ENCODE measurements around the gene SLC27A2.

Gene SLC27A2

DNA sequence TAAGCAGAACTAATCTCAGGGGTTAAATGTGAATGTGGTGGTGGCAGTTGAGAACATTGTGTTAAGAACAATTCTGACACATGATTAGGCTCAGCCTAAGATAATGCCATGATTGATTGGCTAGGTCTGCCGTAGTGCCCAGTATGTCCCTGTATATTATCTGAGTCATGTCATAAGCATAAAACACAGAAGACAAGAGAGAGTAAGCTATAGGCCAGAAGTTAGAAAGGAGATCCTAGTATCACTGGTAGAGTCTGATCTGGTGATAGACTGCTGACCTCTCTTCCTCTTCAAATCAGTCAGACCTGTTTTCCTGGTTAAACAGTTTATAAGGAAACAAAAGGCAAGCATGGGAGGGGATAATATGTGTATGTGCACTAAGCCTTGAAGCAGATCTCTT is 32.9 kb upstream of the SLC27A2 start:
- TF ChIP-seq GATA2 (IDR thresholded peaks at IDR 0.05; ENCODE audit: low read depth, low read length) (no peak), GATA3 (IDR thresholded peaks at IDR 0.05; ENCODE audit: low read depth, low read length) (no peak)

DNA sequence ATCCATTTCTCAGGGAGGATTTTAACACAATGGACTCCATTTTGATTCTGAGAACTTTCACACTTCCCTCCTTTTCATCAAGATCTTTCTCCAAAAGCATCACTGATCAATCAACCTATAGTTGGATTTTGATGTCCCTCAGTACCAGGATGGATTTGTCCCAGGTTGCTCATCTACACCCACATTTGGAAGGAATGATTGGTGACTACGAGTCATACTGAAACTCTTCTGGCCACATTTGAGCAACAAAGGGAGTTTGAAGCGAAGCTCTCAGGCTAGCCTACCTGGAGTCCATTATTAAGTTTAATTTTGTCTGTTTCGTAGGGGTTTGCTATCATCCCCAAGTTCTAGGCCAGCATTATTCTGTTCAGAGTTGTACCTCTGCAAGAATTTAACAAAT is 31.6 kb upstream of the SLC27A2 start:
- TF ChIP-seq GATA3 (IDR thresholded peaks at IDR 0.05; ENCODE audit: low read depth, low read length): no peak
- no peak for TF ChIP-seq GATA2 (IDR thresholded peaks at IDR 0.05; ENCODE audit: low read depth, low read length)

DNA sequence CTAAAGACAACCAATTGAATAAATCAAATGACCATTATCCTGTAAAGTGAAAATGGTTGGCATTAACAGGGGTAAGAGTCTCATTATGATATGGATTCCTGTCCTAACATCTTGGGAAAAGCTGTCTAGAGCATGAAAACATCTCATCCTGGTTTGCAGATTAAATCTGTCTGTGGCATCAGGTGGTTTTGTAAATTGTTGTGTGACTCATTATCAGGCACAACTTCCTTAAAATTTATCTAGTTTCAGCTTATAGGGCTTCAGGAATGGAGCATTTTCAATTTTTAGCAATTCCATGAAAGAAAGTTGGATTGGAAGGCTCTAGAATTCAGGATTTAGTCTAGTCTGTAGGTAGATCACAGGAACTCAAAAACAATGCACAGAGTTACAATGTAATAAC is 31.1 kb upstream of the SLC27A2 start:
- TF ChIP-seq GATA3 (IDR thresholded peaks at IDR 0.05; ENCODE audit: low read depth, low read length) (no peak), GATA2 (IDR thresholded peaks at IDR 0.05; ENCODE audit: low read depth, low read length) (no peak)

DNA sequence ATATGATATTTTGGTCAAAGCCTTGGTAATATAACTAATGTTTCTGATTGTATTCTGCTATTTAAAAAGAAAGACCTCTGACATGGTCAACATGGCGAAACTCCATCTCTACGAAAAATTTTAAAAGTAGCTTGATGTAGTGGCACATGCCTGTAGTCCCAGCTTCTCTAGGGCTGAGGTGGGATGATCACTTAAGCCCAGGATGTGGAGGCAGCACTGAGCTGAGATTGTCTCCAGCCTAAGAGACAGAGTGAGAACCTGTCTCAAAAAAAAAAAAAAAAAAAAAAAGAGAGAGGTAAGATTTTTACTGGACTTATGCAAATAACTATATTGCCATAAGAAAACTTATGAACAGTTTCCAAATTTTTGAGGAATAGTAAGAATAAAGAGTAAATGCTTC is 30.5 kb upstream of the SLC27A2 start:
- no peak for TF ChIP-seq GATA3 (IDR thresholded peaks at IDR 0.05; ENCODE audit: low read depth, low read length)
- TF ChIP-seq GATA2 (IDR thresholded peaks at IDR 0.05; ENCODE audit: low read depth, low read length): no peak

DNA sequence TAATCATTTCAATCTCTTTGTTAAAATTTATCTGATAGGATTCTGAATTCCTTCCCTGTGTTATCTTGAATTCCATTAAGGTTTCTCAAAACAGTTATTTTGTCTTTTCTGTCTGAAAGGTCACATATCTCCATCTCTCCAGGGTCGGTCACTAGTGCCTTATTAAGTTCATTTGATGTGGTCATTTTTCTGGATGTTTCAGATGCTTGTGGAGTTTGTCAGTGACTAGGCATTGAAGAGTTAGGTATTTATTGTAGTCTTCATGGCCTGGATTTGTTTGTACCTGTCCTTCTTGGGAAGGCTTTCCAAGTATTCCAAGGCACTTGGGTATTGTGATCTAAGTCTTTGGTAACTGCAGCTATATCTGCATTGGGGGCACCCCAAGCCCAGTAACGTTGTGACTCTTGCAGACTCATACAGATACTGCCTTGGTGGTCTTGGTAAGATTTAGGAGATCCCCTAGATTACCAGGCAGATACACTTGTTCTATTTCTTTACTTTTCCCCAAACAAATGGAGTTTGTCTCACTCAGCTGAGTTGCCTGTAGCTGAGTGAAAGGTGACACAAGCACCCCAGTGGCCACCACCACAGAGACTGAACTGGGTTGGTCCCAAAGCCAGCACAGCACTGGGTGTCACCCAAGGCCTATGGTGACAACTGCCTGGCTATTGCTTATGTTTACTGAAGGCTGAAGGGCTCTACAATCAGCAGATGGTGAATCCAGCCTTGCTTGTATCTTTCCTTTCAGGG is 18.9 kb upstream of the SLC27A2 start:
- TF ChIP-seq GATA3 (IDR thresholded peaks at IDR 0.05; ENCODE audit: low read depth, low read length): no peak
- TF ChIP-seq GATA2 (IDR thresholded peaks at IDR 0.05; ENCODE audit: low read depth, low read length): no peak

DNA sequence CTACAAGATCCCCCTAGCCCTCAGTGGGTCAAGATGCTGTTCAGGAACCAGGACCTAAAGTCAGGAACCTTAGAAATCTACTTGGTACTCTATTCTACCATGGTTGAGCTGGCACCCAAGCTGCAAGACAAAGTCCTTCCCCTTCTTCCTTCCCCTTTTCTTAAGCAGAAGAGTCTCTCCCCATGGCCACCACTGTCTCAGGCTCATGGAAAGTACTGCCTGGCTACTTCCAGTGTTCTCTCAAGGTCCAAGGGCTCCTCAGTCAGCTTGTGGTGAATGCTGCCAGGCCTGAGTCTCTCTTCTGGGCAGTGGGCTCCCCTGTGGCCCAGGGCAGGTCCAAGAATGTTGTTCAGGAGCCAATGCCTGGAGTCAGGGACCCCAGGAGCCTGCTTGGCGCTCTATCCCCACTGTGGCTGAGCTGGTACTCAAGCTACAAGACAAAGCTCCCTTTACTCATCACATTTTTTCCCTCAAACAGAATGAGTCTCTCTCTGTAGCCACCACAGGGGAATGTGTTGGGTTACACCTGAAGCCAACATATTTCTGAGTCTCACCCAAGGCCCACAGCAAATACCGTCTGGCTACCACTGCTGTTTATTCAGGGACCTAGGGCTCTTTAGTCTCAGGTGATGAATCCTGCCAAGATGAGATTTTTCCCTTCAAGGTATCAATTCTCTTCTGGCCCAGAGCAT is 18.1 kb upstream of the SLC27A2 start:
- no peak for TF ChIP-seq GATA3 (IDR thresholded peaks at IDR 0.05; ENCODE audit: low read depth, low read length)
- no peak for TF ChIP-seq GATA2 (IDR thresholded peaks at IDR 0.05; ENCODE audit: low read depth, low read length)

DNA sequence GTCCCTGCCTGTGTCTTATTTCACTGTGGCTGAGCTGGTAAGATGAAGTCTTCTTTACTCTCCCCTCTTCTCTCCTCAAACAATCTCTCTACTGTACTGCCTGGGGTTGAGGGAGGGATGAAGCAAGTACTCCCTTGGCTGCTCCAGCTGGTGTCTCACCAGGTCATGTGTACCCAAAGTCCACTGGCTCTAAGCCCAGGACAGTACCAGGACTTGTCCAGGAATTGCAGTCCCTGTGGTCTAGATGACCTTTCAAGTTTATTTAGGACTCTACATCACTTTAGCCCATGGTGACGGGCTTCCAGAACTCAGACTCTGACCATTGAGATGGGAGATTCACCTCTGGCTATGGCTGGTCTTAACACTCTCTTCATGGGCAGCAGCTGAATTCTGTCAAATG is 17.5 kb upstream of the SLC27A2 start:
- no peak for TF ChIP-seq GATA3 (IDR thresholded peaks at IDR 0.05; ENCODE audit: low read depth, low read length)
- no peak for TF ChIP-seq GATA2 (IDR thresholded peaks at IDR 0.05; ENCODE audit: low read depth, low read length)

DNA sequence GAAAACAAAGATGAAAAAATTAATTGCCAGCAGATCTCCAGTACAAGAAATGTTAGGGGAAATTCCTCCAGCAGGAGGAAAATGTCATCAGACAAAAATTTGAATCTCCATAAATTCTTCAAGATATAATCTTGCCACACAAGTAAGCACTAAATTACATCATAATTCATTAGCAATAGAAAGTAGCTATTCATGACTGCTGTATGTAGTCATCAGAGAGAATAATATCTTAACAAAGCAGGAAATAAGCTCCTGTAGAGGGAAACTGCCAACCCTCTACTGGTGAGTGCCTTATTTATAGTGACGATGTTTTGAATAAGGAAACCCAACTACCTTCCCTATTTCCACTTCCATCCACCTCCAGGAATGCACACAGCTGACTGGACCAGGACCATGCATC is 15.8 kb upstream of the SLC27A2 start:
- TF ChIP-seq GATA2 (IDR thresholded peaks at IDR 0.05; ENCODE audit: low read depth, low read length) (no peak), GATA3 (IDR thresholded peaks at IDR 0.05; ENCODE audit: low read depth, low read length) (no peak)

DNA sequence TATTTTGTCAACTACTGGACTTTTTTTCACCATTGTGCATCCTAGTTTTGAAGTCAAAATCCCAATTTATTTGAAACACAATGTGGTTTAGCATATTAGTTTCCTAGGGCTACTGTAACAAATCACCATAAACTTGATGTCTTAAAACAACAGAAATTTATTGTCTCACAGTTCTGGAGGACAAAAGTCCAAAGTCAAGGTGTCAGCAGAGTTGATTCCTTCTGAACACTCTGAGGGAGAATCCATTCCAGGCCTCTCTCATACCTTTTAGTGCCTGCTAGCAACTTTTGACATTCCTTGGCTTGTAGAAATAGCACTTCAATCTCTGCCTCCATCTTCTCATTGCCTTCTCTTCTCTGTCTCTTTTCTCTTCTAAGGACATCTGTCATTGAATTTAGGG is 14.9 kb upstream of the SLC27A2 start:
- TF ChIP-seq GATA2 (IDR thresholded peaks at IDR 0.05; ENCODE audit: low read depth, low read length) (no peak), GATA3 (IDR thresholded peaks at IDR 0.05; ENCODE audit: low read depth, low read length) (no peak)

DNA sequence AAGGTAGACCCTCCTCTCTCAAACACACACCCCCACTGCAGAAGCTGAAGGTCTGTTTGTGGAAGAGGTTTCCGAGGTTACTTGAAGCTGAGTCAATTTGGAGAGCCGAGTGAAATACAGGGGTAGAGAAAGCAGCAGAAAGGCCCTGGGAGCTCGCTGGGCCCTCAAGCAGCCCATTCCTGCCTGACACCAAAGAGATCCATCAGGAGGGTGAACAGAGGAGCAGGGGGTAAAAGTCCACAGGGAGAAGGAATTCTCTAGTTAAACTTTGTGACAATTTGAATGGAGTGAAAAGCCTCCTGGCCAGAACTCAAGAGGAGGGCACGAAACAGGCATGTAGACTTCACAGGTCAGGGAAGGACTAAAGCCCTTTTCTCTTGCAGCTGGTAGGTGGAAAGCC is 13.6 kb upstream of the SLC27A2 start:
- TF ChIP-seq GATA3 (IDR thresholded peaks at IDR 0.05; ENCODE audit: low read depth, low read length): no peak
- TF ChIP-seq GATA2 (IDR thresholded peaks at IDR 0.05; ENCODE audit: low read depth, low read length): no peak

DNA sequence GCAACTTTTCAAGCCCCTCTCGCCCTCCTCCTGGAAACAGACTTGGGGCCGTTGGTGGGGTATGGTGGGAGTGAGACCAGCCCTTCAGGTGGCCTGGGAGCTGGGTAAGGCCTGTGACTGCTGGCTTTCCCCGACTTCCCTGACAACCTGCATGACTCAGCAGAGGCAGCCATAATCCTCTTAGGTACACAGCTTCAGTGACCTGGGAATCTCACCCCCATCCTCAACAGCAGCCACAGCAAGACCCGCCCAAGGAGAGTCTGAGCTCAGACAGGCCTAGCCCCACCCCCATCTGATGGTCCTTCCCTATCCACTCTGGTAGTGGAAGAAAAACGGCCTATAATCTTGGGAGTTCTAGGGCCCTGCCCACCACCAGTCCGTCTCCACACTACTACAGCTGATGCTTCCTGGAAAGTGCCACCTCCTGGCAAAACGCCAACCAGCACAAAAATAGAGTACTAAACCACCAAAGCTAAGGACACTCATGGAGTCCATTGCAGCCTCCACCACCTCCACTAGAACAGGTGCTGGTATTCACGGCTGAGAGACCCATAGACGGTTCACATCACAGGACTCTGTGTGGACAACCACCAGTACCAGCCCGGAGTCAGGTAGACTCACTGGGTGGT is 13.1 kb upstream of the SLC27A2 start:
- TF ChIP-seq GATA3 (IDR thresholded peaks at IDR 0.05; ENCODE audit: low read depth, low read length) (no peak), GATA2 (IDR thresholded peaks at IDR 0.05; ENCODE audit: low read depth, low read length) (no peak)

DNA sequence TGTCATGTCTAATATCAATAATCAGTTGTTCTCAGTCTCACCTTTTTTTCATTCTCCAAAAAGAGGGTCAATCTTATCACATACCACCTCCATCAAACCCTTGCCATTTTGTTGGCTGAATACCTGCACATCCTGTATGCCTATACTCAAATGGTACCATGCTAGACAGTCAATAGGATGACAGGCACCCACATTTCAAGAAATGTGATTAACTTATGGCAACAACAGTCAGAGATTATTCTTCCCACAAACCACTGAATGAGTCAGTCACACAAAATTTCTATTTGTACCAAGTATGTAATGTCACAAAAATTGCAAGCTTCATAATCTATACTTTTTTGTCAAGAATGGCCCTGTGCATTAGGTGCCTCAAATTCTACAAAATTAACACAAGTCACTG is 5.1 kb upstream of the SLC27A2 start:
- TF ChIP-seq GATA3 (IDR thresholded peaks at IDR 0.05; ENCODE audit: low read depth, low read length): no peak
- no peak for TF ChIP-seq GATA2 (IDR thresholded peaks at IDR 0.05; ENCODE audit: low read depth, low read length)

DNA sequence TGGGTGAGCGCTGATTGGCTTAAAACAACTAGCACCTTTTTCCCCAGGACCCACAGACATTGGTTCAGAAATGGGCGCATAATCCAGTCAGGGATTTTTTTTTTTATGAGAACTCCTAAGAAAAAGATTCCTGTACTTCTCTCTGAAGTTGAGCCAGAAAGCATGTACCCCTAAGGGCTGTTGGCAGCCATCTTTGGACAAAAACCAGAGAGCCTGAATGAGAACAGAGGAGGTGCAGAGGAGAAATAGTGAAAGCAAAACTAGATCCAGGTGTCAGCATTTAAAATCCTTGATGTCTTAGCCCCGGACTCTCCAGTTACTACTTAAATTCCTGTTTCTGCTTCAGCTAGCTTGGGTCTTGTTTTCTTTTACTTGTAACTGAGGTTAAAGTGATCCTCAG is 1.9 kb upstream of the SLC27A2 start:
- TF ChIP-seq GATA2 (IDR thresholded peaks at IDR 0.05; ENCODE audit: low read depth, low read length) (no peak), GATA3 (IDR thresholded peaks at IDR 0.05; ENCODE audit: low read depth, low read length) (no peak)

DNA sequence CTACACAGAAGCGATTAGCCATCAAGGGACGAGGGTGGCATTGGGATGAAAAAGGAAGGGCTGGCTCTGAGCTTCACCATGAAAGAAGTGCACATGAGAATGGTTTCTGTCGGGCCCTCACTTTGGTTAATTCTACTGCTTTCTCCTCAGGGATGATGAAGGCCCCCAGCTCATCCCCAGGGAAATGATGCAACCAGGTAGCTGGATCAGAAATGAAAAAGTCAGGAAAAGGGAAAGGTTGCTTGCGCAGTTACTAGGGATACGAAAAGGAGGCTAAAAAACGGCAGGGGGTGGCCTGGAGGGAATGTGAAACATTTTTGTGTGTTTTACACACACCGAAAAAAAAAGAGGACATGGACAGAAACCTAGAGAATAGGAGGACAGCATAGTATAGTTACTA is 1.4 kb upstream of the SLC27A2 start:
- TF ChIP-seq GATA3 (IDR thresholded peaks at IDR 0.05; ENCODE audit: low read depth, low read length): no peak
- TF ChIP-seq GATA2 (IDR thresholded peaks at IDR 0.05; ENCODE audit: low read depth, low read length): no peak
